GM23338 (cell line): ENCODE measurements around the gene PSD4. TPM values are rescaled to one million over a fixed set of nuclear protein-coding genes. Genes with fewer than 3 reads are reported as not detected.
A peak's percentile ranks its signal among the peaks of the same experiment; 100 is the strongest.
"Not testable (repeated sequence)": the region's sequence is repeated elsewhere in the genome, so short reads cannot be mapped to it uniquely, and the experiment has no call there.

Experiments used
- ATAC-seq: fragments of 200-7000 bp; cut with Tn5 transposase; 3 replicates; pipeline ENCODE4 v1.9.1; 2020
- DNase-seq: peaks from one replicate; pipeline ENCODE4 v3.0.0-alpha.2; 2015; ENCODE audit warnings: low spot score
- H2AFZ ChIP-seq: fragments of 200-600 bp; sonication (generic); 2 replicates; pipeline ENCODE4 v1.8.0; 2016; ENCODE audit warnings: antibody characterized with exemption, mild to moderate bottlenecking, moderate library complexity
- H3F3A ChIP-seq: fragments of 200-600 bp; sonication (generic); replicated peaks from 2 replicates; pipeline ENCODE4 v1.8.0; 2017; ENCODE audit warnings: antibody characterized with exemption, mixed run types, low read depth
- H3K27ac ChIP-seq: fragments of 200-600 bp; sonication (generic); 2 replicates; pipeline ENCODE4 v1.6.1; 2016; ENCODE audit warnings: low read depth
- H3K27me3 ChIP-seq: fragments of 200-600 bp; sonication (generic); 2 replicates; pipeline ENCODE4 v1.8.0; 2016; ENCODE audit warnings: mild to moderate bottlenecking, mixed run types, moderate library complexity; ENCODE audit not compliant: insufficient read depth
- H3K36me3 ChIP-seq: fragments of 200-600 bp; sonication (generic); 2 replicates; pipeline ENCODE4 v1.8.0; 2016; ENCODE audit warnings: mild to moderate bottlenecking; ENCODE audit not compliant: insufficient read depth
- H3K4me1 ChIP-seq: fragments of 200-600 bp; sonication (generic); 2 replicates; pipeline ENCODE4 v1.8.0; 2016; ENCODE audit warnings: mild to moderate bottlenecking, moderate library complexity; ENCODE audit not compliant: insufficient read depth
- H3K4me2 ChIP-seq: fragments of 200-600 bp; sonication (generic); 2 replicates; pipeline ENCODE4 v1.7.1; 2017; ENCODE audit warnings: mixed run types
- H3K4me3 ChIP-seq: fragments of 200-600 bp; sonication (generic); 2 replicates; pipeline ENCODE4 v1.6.1; 2016; ENCODE audit warnings: mixed run types
- H3K79me2 ChIP-seq: fragments of 200-600 bp; sonication (generic); replicated peaks from 2 replicates; pipeline ENCODE4 v1.8.0; 2017; ENCODE audit warnings: mild to moderate bottlenecking; ENCODE audit not compliant: insufficient read depth
- H3K9me2 ChIP-seq: fragments of 200-600 bp; sonication (generic); 2 replicates; pipeline ENCODE4 v1.8.0; 2017; ENCODE audit not compliant: insufficient read depth
- H4K20me1 ChIP-seq: fragments of 200-600 bp; sonication (generic); replicated peaks from 2 replicates; pipeline ENCODE4 v1.8.0; 2017; ENCODE audit warnings: mild to moderate bottlenecking; ENCODE audit not compliant: insufficient read depth
- H3K27ac Mint-ChIP-seq: 2 replicates; pipeline ENCODE4 v1.8.0; 2020; ENCODE audit warnings: inconsistent platforms, mild to moderate bottlenecking, moderate library complexity, mixed read lengths
- H3K27me3 Mint-ChIP-seq: 3 replicates; pipeline ENCODE4 v1.8.0; 2022; ENCODE audit warnings: low read depth, mild to moderate bottlenecking, moderate library complexity, mixed read lengths, inconsistent platforms; ENCODE audit not compliant: insufficient read depth, poor library complexity
- H3K36me3 Mint-ChIP-seq: 3 replicates; pipeline ENCODE4 v1.8.0; 2021; ENCODE audit warnings: low read depth, mild to moderate bottlenecking, inconsistent platforms, moderate library complexity, mixed read lengths
- H3K4me1 Mint-ChIP-seq: 3 replicates; pipeline ENCODE4 v1.8.0; 2020; ENCODE audit warnings: mild to moderate bottlenecking, inconsistent platforms, mixed read lengths
- H3K4me3 Mint-ChIP-seq: 3 replicates; pipeline ENCODE4 v1.8.0; 2021; ENCODE audit warnings: moderate library complexity, mild to moderate bottlenecking, inconsistent platforms, mixed read lengths
- H3K9me3 Mint-ChIP-seq: 3 replicates; pipeline ENCODE4 v1.8.0; 2020; ENCODE audit warnings: moderate library complexity, mild to moderate bottlenecking, inconsistent platforms, mixed read lengths
- CREB1 ChIP-seq: fragments of 250-450 bp; sonication (Bioruptor Pico); IDR thresholded peaks from 2 replicates; pipeline ENCODE4 v1.5.0; 2020; ENCODE audit warnings: low read depth, mild to moderate bottlenecking, moderate library complexity
- CTCF ChIP-seq, 2 experiments: fragments of 200-600 bp in 1 of 2; sonication (generic) in 1 of 2; conservative IDR thresholded peaks; 2 replicates each; pipeline versions ENCODE4 v1.5.1 to v1.6.1; 2016 to 2017; ENCODE audit warnings: antibody characterized with exemption in 2 of 2, low read depth in 2 of 2, mild to moderate bottlenecking in 2 of 2, moderate library complexity in 1 of 2
- ETS1 ChIP-seq: IDR thresholded peaks from 2 replicates; pipeline ENCODE4 v1.6.1; 2016; ENCODE audit warnings: antibody characterized with exemption
- EZH2 ChIP-seq: fragments of 200-600 bp; sonication (generic); IDR thresholded peaks from one replicate; pipeline ENCODE4 v1.8.0; 2017; ENCODE audit warnings: antibody characterized with exemption, mild to moderate bottlenecking, low read depth; ENCODE audit not compliant: unreplicated experiment
- EZH2phosphoT487 ChIP-seq: fragments of 200-600 bp; sonication (generic); IDR thresholded peaks from one replicate; pipeline ENCODE4 v1.8.1; 2018; ENCODE audit warnings: antibody characterized with exemption; ENCODE audit not compliant: unreplicated experiment
- POLR2AphosphoS5 ChIP-seq: IDR thresholded peaks from 2 replicates; pipeline ENCODE4 v1.6.1; 2016; ENCODE audit warnings: antibody characterized with exemption, low read depth
- REST ChIP-seq: IDR thresholded peaks from one replicate; pipeline ENCODE4 v1.6.1; 2018; ENCODE audit warnings: antibody characterized with exemption; ENCODE audit not compliant: unreplicated experiment
- STAT1 ChIP-seq: IDR thresholded peaks from one replicate; pipeline ENCODE4 v1.6.1; 2016; ENCODE audit warnings: antibody characterized with exemption; ENCODE audit not compliant: unreplicated experiment
- ZNF114 ChIP-seq: fragments of 250-450 bp; sonication (Bioruptor Pico); IDR thresholded peaks from 2 replicates; pipeline ENCODE4 v1.5.0; 2020; ENCODE audit warnings: mild to moderate bottlenecking, moderate library complexity
- polyA plus RNA-seq: library from polyadenylated mRNA; unstranded; fragments of >200 nt; fragmentation: Nextera tagmentation; extraction: Ambion mirVana; gene quantifications from 2 replicates; pipeline ENCODE4 v1.2.1, GENCODE V29; 2016
- total RNA-seq: library from RNA; depleted of rRNA; stranded (reverse); fragments of >200 nt; shearing (Covaris generic); gene quantifications from 2 replicates; pipeline ENCODE4 v1.2.3, GENCODE V29; 2014

PSD4 gene
- total and polyA plus RNA-seq, 2 experiments from 2014 or later: 0.06 to 0.66 TPM

- no peak overlapping the region for H3K27ac ChIP-seq
- DNase-seq (no peak), ATAC-seq (no peak)
- H3K4me3 ChIP-seq: peak overlapping the region; percentile 57
- H4K20me1 ChIP-seq: no peaks in the 10 kb centered on the region
- H3K79me2 ChIP-seq: 0 out of 2 replicates have a peak, but pooled peaks cover 9% of the 10 kb centered on the region
- peak overlapping the region; percentile 85 for H2AFZ ChIP-seq
- Mint-ChIP-seq H3K27me3 (peaks cover 2% of the 10 kb centered on the region), H3K4me3 (no peak overlapping the region), H3K36me3 (no peaks in the 10 kb centered on the region), H3K9me3 (no peaks in the 10 kb centered on the region; the same call in 2 of the 3 replicates), H3K4me1 (no peaks in the 10 kb centered on the region), H3K27ac (no peak overlapping the region)
- no peaks in the 10 kb centered on the region for H3K27me3 ChIP-seq
- H3K36me3 ChIP-seq: no peaks in the 10 kb centered on the region
- H3K4me2 ChIP-seq: peak overlapping the region; percentile 71
- TF ChIP-seq ZNF114 (CRISPR knock-in tag) (no peak), EZH2phosphoT487 (no peak), CREB1 (CRISPR knock-in tag) (no peak)
- no peaks in the 10 kb centered on the region for H3K9me2 ChIP-seq
- H3F3A ChIP-seq: no peaks in the 10 kb centered on the region
- H3K4me1 ChIP-seq: no peaks in the 10 kb centered on the region
These were observed 61.1 kb downstream of the PSD4 start for GRCh38 chr2:113234721-113235346.

GRCh38 chr2:113235347-113236226 lies 61.8 kb downstream of the PSD4 start:
- not testable (repeated sequence) for H3K4me3 Mint-ChIP-seq, ATAC-seq, H3K9me3 Mint-ChIP-seq, H3K79me2 ChIP-seq, H3K27me3 Mint-ChIP-seq, H4K20me1 ChIP-seq, H3K9me2 ChIP-seq, H3K4me1 ChIP-seq, H3K36me3 Mint-ChIP-seq, H3K36me3 ChIP-seq, H3F3A ChIP-seq, H3K27ac Mint-ChIP-seq, H3K4me1 Mint-ChIP-seq, H3K27me3 ChIP-seq, H3K27ac ChIP-seq
- peak; percentile 83 for DNase-seq
- Histone ChIP-seq H2AFZ (peak overlapping the region; percentile 85), H3K4me2 (peak overlapping the region; percentile 71), H3K4me3 (peak overlapping the region; percentile 57)
- peak; percentile 72 for TF ChIP-seq POLR2AphosphoS5

- H3K4me1 Mint-ChIP-seq: peaks cover 7% of the 10 kb centered on the region; the same call in 2 of the 3 replicates
- H2AFZ ChIP-seq: no peak overlapping the region
- no peaks in the 10 kb centered on the region for H3K4me1 ChIP-seq
- H3K9me3 Mint-ChIP-seq: no peaks in the 10 kb centered on the region; the same call in 2 of the 3 replicates
- 0 out of 2 replicates have a peak, but pooled peaks cover 9% of the 10 kb centered on the region for H3K79me2 ChIP-seq
- no peak for DNase-seq
- H3K9me2 ChIP-seq: no peaks in the 10 kb centered on the region
- no peaks in the 10 kb centered on the region for H3F3A ChIP-seq
- no peaks in the 10 kb centered on the region for H3K36me3 Mint-ChIP-seq
- ATAC-seq: no peak
- no peak overlapping the region for H3K4me2 ChIP-seq
- no peak overlapping the region for H3K27ac ChIP-seq
- no peaks in the 10 kb centered on the region for H4K20me1 ChIP-seq
- no peak overlapping the region for H3K4me3 Mint-ChIP-seq
- H3K4me3 ChIP-seq: peak overlapping the region; percentile 57; the same call in 1 of the 2 replicates
- H3K27ac Mint-ChIP-seq: no peak overlapping the region
- no peaks in the 10 kb centered on the region for H3K27me3 ChIP-seq
- H3K36me3 ChIP-seq: no peaks in the 10 kb centered on the region
- peaks cover 5% of the 10 kb centered on the region for H3K27me3 Mint-ChIP-seq
- no peak for TF ChIP-seq ETS1
- no peak for TF ChIP-seq EZH2
- TF ChIP-seq ZNF114 (CRISPR knock-in tag): no peak
- no peak for TF ChIP-seq CTCF (conservative IDR thresholded peaks at IDR 0.05; ENCODE audit: low read depth in 2 of 2)
- TF ChIP-seq STAT1: no peak
- TF ChIP-seq REST: no peak
- TF ChIP-seq CREB1 (CRISPR knock-in tag): no peak
These were observed 62.8 kb downstream of the PSD4 start for GRCh38 chr2:113236367-113237159.
